ENCODE results near the gene CMTM5. TPM values are rescaled to one million over a fixed set of nuclear protein-coding genes. Genes with fewer than 3 reads are reported as not detected.
A peak's percentile ranks its signal among the peaks of the same experiment; 100 is the strongest.

The CMTM5 gene
- total RNA-seq, 1 experiment from 2014 or later = 0.24 TPM

DNA sequence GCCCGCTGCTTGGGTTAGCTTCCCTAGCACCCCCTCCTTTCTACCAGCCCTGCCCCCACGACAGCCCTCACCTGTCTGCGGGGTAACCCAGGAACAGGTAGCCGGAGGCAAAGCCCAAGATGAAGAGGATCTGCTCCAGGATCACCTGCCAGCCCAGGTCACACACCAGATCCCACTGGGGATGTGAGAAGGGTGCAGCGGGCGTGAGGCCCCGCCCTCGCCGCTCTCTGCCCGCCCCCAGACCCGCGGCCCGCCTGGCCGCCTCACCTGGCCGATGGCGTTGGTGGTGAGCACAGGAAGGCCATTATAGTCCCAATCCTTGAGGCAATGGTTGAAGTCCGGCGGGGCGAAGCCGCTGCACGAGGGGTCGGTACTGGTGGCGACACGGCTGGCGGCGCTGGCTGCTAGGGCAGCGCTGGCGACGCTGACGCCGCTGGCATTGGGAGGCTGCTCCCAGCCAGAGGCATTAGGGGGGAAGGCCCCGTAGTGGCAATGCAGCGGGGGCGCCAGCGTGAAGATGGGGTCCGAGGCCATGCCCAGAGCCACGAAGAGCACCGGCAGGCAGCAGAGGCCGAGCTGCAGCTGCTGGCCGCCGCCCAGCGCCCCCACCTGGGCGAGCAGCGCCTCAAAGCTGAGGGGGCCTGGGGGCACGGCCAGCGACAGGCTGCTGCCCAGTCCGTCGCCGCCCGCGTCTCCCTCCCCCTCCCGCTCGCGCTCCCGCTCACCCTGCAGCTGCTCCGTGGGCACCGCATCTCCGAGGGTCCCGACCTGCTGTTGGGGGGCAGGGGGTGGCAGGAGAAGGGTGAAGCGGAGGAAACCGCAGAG is 25.0 kb upstream of the CMTM5 start:
- Mint-ChIP-seq H3K36me3 (peaks cover 16% of the 10 kb centered on the region), H3K27ac (no peak overlapping the region), H3K4me1 (peaks cover 11% of the 10 kb centered on the region), H3K4me3 (peak overlapping the region; percentile 63), H3K9me3 (no peaks in the 10 kb centered on the region), H3K27me3 (ENCODE audit: low read depth) (peaks cover 43% of the 10 kb centered on the region)
- DNase-seq (ENCODE audit: low spot score) (peak; percentile 54), ATAC-seq (peak; percentile 49)
- POLR2A ChIA-PET = interaction anchor here (0.9 to 3.1 kb wide), 9 partner anchors 9 to 208 kb away, joined by 3 to 17 read pairs (median 3); partner anchors contain the start of gene PABPN1
- CTCF ChIA-PET = interaction anchor here (0.8 to 5.4 kb wide), 19 partner anchors 8 to 283 kb away, joined by 3 to 73 read pairs (median 5); partner anchors contain the start of genes BCL2L2, CMTM5, EFS and PABPN1
- TF ChIP-seq, protein P1, sequence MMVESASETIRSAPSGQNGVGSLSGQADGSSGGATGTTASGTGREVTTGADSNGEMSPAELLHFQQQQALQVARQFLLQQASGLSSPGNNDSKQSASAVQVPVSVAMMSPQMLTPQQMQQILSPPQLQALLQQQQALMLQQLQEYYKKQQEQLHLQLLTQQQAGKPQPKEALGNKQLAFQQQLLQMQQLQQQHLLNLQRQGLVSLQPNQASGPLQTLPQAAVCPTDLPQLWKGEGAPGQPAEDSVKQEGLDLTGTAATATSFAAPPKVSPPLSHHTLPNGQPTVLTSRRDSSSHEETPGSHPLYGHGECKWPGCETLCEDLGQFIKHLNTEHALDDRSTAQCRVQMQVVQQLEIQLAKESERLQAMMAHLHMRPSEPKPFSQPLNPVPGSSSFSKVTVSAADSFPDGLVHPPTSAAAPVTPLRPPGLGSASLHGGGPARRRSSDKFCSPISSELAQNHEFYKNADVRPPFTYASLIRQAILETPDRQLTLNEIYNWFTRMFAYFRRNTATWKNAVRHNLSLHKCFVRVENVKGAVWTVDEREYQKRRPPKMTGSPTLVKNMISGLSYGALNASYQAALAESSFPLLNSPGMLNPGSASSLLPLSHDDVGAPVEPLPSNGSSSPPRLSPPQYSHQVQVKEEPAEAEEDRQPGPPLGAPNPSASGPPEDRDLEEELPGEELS (CRISPR knock-in tag; IDR thresholded peaks at IDR 0.05) = no peak
- TF ChIP-seq TEAD1 (CRISPR knock-in tag; IDR thresholded peaks at IDR 0.05) (no peak), TP53 (CRISPR knock-in tag; IDR thresholded peaks at IDR 0.05) (0 out of 2 replicates have a peak, but pooled peaks have one; percentile 6), NFE2L1 (CRISPR knock-in tag; IDR thresholded peaks at IDR 0.05) (no peak), RELA (CRISPR knock-in tag; IDR thresholded peaks at IDR 0.05; ENCODE audit: borderline replicate concordance) (peak; percentile 26; the same call in 1 of the 2 replicates), TCF7 (CRISPR knock-in tag; IDR thresholded peaks at IDR 0.05; ENCODE audit: low read depth) (no peak), ETV6 (CRISPR knock-in tag; IDR thresholded peaks at IDR 0.05) (peak; percentile 25; the same call in 1 of the 2 replicates), SP1 (CRISPR knock-in tag; conservative IDR thresholded peaks at IDR 0.05) (0 out of 2 replicates have a peak, but pooled peaks have one; percentile 23), FOXP1 (CRISPR knock-in tag; IDR thresholded peaks at IDR 0.05; ENCODE audit: borderline replicate concordance) (peak; percentile 70; the same call in 1 of the 2 replicates), MYBL2 (CRISPR knock-in tag; IDR thresholded peaks at IDR 0.05) (0 out of 2 replicates have a peak, but pooled peaks have one; percentile 12), ZNF232 (CRISPR knock-in tag; IDR thresholded peaks at IDR 0.05) (0 out of 2 replicates have a peak, but pooled peaks have one; percentile 34), PRRX2 (CRISPR knock-in tag; IDR thresholded peaks at IDR 0.05) (no peak), SMAD3 (CRISPR knock-in tag; IDR thresholded peaks at IDR 0.05; ENCODE audit: borderline replicate concordance) (0 out of 2 replicates have a peak, but pooled peaks have one; percentile 58)
- TF ChIP-seq, protein P2, sequence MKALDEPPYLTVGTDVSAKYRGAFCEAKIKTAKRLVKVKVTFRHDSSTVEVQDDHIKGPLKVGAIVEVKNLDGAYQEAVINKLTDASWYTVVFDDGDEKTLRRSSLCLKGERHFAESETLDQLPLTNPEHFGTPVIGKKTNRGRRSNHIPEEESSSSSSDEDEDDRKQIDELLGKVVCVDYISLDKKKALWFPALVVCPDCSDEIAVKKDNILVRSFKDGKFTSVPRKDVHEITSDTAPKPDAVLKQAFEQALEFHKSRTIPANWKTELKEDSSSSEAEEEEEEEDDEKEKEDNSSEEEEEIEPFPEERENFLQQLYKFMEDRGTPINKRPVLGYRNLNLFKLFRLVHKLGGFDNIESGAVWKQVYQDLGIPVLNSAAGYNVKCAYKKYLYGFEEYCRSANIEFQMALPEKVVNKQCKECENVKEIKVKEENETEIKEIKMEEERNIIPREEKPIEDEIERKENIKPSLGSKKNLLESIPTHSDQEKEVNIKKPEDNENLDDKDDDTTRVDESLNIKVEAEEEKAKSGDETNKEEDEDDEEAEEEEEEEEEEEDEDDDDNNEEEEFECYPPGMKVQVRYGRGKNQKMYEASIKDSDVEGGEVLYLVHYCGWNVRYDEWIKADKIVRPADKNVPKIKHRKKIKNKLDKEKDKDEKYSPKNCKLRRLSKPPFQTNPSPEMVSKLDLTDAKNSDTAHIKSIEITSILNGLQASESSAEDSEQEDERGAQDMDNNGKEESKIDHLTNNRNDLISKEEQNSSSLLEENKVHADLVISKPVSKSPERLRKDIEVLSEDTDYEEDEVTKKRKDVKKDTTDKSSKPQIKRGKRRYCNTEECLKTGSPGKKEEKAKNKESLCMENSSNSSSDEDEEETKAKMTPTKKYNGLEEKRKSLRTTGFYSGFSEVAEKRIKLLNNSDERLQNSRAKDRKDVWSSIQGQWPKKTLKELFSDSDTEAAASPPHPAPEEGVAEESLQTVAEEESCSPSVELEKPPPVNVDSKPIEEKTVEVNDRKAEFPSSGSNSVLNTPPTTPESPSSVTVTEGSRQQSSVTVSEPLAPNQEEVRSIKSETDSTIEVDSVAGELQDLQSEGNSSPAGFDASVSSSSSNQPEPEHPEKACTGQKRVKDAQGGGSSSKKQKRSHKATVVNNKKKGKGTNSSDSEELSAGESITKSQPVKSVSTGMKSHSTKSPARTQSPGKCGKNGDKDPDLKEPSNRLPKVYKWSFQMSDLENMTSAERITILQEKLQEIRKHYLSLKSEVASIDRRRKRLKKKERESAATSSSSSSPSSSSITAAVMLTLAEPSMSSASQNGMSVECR (CRISPR knock-in tag; IDR thresholded peaks at IDR 0.05; ENCODE audit: borderline replicate concordance) = peak; percentile 59
- TF ChIP-seq, protein P3, sequence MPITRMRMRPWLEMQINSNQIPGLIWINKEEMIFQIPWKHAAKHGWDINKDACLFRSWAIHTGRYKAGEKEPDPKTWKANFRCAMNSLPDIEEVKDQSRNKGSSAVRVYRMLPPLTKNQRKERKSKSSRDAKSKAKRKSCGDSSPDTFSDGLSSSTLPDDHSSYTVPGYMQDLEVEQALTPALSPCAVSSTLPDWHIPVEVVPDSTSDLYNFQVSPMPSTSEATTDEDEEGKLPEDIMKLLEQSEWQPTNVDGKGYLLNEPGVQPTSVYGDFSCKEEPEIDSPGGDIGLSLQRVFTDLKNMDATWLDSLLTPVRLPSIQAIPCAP (CRISPR knock-in tag; IDR thresholded peaks at IDR 0.05) = no peak
- TF ChIP-seq, protein P4, sequence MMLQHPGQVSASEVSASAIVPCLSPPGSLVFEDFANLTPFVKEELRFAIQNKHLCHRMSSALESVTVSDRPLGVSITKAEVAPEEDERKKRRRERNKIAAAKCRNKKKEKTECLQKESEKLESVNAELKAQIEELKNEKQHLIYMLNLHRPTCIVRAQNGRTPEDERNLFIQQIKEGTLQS (CRISPR knock-in tag; conservative IDR thresholded peaks at IDR 0.05) = no peak
- TF ChIP-seq, protein P5, sequence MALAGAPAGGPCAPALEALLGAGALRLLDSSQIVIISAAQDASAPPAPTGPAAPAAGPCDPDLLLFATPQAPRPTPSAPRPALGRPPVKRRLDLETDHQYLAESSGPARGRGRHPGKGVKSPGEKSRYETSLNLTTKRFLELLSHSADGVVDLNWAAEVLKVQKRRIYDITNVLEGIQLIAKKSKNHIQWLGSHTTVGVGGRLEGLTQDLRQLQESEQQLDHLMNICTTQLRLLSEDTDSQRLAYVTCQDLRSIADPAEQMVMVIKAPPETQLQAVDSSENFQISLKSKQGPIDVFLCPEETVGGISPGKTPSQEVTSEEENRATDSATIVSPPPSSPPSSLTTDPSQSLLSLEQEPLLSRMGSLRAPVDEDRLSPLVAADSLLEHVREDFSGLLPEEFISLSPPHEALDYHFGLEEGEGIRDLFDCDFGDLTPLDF (CRISPR knock-in tag; IDR thresholded peaks at IDR 0.05) = no peak
- TF ChIP-seq, protein P6, sequence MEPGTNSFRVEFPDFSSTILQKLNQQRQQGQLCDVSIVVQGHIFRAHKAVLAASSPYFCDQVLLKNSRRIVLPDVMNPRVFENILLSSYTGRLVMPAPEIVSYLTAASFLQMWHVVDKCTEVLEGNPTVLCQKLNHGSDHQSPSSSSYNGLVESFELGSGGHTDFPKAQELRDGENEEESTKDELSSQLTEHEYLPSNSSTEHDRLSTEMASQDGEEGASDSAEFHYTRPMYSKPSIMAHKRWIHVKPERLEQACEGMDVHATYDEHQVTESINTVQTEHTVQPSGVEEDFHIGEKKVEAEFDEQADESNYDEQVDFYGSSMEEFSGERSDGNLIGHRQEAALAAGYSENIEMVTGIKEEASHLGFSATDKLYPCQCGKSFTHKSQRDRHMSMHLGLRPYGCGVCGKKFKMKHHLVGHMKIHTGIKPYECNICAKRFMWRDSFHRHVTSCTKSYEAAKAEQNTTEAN (CRISPR knock-in tag; IDR thresholded peaks at IDR 0.05) = no peak
- TF ChIP-seq, protein P7, sequence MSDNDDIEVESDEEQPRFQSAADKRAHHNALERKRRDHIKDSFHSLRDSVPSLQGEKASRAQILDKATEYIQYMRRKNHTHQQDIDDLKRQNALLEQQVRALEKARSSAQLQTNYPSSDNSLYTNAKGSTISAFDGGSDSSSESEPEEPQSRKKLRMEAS (CRISPR knock-in tag; IDR thresholded peaks at IDR 0.05) = peak; percentile 83; the same call in 1 of the 2 replicates
- TF ChIP-seq, protein P8, sequence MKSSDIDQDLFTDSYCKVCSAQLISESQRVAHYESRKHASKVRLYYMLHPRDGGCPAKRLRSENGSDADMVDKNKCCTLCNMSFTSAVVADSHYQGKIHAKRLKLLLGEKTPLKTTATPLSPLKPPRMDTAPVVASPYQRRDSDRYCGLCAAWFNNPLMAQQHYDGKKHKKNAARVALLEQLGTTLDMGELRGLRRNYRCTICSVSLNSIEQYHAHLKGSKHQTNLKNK (CRISPR knock-in tag; IDR thresholded peaks at IDR 0.05) = no peak
- TF ChIP-seq, protein P9, sequence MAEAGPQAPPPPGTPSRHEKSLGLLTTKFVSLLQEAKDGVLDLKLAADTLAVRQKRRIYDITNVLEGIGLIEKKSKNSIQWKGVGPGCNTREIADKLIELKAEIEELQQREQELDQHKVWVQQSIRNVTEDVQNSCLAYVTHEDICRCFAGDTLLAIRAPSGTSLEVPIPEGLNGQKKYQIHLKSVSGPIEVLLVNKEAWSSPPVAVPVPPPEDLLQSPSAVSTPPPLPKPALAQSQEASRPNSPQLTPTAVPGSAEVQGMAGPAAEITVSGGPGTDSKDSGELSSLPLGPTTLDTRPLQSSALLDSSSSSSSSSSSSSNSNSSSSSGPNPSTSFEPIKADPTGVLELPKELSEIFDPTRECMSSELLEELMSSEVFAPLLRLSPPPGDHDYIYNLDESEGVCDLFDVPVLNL (CRISPR knock-in tag; IDR thresholded peaks at IDR 0.05; ENCODE audit: borderline replicate concordance, low read depth) = no peak
- TF ChIP-seq, protein P10, sequence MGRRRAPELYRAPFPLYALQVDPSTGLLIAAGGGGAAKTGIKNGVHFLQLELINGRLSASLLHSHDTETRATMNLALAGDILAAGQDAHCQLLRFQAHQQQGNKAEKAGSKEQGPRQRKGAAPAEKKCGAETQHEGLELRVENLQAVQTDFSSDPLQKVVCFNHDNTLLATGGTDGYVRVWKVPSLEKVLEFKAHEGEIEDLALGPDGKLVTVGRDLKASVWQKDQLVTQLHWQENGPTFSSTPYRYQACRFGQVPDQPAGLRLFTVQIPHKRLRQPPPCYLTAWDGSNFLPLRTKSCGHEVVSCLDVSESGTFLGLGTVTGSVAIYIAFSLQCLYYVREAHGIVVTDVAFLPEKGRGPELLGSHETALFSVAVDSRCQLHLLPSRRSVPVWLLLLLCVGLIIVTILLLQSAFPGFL (CRISPR knock-in tag; IDR thresholded peaks at IDR 0.05; ENCODE audit: borderline replicate concordance) = no peak

All from WTC11 (cell line).